Measurements from ENCODE around the gene BCL2L11.

Gene BCL2L11

DNA sequence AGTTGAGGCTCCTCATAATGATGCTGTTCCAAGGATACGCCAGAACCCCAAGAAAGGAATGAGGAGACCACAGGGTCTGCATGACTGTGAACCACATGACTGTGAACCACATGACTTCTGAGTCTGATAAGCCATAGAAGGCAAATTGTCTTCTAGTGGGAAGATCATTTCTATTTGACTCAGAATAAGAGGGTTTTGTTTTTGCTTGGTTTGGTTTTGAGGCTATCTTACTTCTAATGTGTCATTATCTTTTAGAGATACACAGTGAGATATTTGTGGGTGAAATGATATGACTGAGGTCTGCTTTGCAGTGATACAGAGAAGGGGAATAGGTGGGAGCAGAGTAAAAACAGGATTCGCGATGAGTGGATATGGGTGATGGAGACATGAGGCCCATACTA lies 28.9 kb upstream of the BCL2L11 start:
- DNase-seq (ENCODE audit: low read depth in 1 of 2, low spot score in 1 of 2): no peak
- Histone ChIP-seq H3K27ac (replicated peaks) (no peak overlapping the region), H3K4me3 (replicated peaks; ENCODE audit: insufficient read depth, low read length) (no peak overlapping the region), H3K27me3 (ENCODE audit: insufficient read depth, poor library complexity, severe bottlenecking) (no peaks in the 10 kb centered on the region)
- TF ChIP-seq SPI1 (IDR thresholded peaks at IDR 0.05; ENCODE audit: borderline replicate concordance, low read depth) (no peak), POLR2AphosphoS5 (IDR thresholded peaks at IDR 0.05; ENCODE audit: low read depth) (no peak)

DNA sequence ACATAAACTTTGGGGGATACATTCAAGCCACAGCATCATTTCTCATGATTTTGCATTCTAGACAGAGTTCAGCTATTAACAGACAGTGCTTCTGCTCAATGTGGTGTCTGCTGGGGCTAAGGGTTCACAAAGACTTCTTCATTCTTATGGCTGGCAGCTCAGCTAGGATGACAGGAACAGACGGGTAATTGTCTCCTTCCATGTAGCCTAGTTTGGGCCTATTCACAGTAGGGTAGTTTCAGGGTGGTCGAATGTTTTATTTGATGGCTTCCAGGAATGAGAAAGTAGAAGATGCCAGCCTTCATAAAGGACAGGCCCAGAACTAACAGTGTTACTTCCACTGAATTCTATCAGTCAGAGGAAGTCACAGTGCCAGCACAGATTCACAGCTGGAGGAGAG lies 26.0 kb upstream of the BCL2L11 start:
- no peak for DNase-seq (ENCODE audit: low read depth in 1 of 2, low spot score in 1 of 2)
- Histone ChIP-seq H3K27me3 (ENCODE audit: insufficient read depth, poor library complexity, severe bottlenecking) (no peaks in the 10 kb centered on the region), H3K4me3 (replicated peaks; ENCODE audit: insufficient read depth, low read length) (no peak overlapping the region), H3K27ac (replicated peaks) (no peak overlapping the region)
- TF ChIP-seq POLR2AphosphoS5 (IDR thresholded peaks at IDR 0.05; ENCODE audit: low read depth) (no peak), SPI1 (IDR thresholded peaks at IDR 0.05; ENCODE audit: borderline replicate concordance, low read depth) (no peak), GABPA (IDR thresholded peaks at IDR 0.05; ENCODE audit: low read depth) (no peak)
- TF ChIP-seq, protein P1, sequence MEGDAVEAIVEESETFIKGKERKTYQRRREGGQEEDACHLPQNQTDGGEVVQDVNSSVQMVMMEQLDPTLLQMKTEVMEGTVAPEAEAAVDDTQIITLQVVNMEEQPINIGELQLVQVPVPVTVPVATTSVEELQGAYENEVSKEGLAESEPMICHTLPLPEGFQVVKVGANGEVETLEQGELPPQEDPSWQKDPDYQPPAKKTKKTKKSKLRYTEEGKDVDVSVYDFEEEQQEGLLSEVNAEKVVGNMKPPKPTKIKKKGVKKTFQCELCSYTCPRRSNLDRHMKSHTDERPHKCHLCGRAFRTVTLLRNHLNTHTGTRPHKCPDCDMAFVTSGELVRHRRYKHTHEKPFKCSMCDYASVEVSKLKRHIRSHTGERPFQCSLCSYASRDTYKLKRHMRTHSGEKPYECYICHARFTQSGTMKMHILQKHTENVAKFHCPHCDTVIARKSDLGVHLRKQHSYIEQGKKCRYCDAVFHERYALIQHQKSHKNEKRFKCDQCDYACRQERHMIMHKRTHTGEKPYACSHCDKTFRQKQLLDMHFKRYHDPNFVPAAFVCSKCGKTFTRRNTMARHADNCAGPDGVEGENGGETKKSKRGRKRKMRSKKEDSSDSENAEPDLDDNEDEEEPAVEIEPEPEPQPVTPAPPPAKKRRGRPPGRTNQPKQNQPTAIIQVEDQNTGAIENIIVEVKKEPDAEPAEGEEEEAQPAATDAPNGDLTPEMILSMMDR (IDR thresholded peaks at IDR 0.05; ENCODE audit: insufficient read depth, low read length): no peak
- TF ChIP-seq, protein P2, sequence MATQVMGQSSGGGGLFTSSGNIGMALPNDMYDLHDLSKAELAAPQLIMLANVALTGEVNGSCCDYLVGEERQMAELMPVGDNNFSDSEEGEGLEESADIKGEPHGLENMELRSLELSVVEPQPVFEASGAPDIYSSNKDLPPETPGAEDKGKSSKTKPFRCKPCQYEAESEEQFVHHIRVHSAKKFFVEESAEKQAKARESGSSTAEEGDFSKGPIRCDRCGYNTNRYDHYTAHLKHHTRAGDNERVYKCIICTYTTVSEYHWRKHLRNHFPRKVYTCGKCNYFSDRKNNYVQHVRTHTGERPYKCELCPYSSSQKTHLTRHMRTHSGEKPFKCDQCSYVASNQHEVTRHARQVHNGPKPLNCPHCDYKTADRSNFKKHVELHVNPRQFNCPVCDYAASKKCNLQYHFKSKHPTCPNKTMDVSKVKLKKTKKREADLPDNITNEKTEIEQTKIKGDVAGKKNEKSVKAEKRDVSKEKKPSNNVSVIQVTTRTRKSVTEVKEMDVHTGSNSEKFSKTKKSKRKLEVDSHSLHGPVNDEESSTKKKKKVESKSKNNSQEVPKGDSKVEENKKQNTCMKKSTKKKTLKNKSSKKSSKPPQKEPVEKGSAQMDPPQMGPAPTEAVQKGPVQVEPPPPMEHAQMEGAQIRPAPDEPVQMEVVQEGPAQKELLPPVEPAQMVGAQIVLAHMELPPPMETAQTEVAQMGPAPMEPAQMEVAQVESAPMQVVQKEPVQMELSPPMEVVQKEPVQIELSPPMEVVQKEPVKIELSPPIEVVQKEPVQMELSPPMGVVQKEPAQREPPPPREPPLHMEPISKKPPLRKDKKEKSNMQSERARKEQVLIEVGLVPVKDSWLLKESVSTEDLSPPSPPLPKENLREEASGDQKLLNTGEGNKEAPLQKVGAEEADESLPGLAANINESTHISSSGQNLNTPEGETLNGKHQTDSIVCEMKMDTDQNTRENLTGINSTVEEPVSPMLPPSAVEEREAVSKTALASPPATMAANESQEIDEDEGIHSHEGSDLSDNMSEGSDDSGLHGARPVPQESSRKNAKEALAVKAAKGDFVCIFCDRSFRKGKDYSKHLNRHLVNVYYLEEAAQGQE (IDR thresholded peaks at IDR 0.05; ENCODE audit: insufficient replicate concordance, low read depth): no peak

DNA sequence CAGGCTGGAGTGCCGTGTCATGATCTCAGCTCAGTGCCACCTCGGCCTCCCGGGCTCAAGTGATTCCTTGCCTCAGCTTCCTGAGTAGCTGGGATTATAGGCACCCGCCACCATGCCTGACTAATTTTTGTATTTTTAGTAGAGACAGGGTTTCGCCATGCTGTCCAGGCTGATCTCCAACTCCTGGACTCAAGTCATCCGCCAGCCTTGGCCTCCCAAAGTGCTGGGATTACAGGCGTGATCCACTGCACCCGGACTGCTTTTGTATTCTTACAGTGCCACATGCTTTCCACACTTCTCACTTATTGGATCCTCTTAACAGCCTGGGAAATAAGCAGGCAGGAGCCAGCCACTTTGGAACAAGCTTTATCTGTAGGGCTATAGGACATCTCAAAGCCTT lies 25.3 kb upstream of the BCL2L11 start:
- no peaks in the 10 kb centered on the region for H3K27me3 ChIP-seq (ENCODE audit: insufficient read depth, poor library complexity, severe bottlenecking)
- TF ChIP-seq SPI1 (IDR thresholded peaks at IDR 0.05; ENCODE audit: borderline replicate concordance, low read depth) (no peak), POLR2AphosphoS5 (IDR thresholded peaks at IDR 0.05; ENCODE audit: low read depth) (no peak), GABPA (IDR thresholded peaks at IDR 0.05; ENCODE audit: low read depth) (no peak)
- TF ChIP-seq, protein P1 (IDR thresholded peaks at IDR 0.05; ENCODE audit: insufficient read depth, low read length): no peak
- TF ChIP-seq, protein P2 (IDR thresholded peaks at IDR 0.05; ENCODE audit: insufficient replicate concordance, low read depth): no peak
- DNase-seq (ENCODE audit: low read depth in 1 of 2, low spot score in 1 of 2): no peak
- no peak overlapping the region for H3K27ac ChIP-seq (replicated peaks)
- no peak overlapping the region for H3K4me3 ChIP-seq (replicated peaks; ENCODE audit: insufficient read depth, low read length)

DNA sequence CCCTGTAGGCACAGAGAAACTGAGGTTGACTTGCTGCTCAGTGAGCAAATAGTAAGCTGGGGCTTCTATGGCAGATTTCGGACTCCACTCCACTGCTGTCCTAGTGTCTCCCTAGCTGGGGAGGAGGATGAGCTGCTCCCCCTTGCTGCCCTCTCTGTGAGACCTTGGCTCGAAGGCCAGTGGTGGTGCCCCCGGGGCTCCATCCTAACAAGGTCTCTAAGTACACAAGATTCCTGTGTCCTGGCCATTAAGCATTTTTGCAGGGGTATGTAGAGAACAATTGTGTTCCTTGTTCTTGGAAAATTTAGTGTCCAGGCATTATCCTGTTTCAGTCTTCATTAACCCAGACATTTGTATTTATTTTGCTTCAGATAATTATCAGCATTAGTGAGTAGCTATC lies 21.3 kb upstream of the BCL2L11 start:
- H3K27ac ChIP-seq (replicated peaks): no peak overlapping the region
- TF ChIP-seq GABPA (IDR thresholded peaks at IDR 0.05; ENCODE audit: low read depth) (no peak), SPI1 (IDR thresholded peaks at IDR 0.05; ENCODE audit: borderline replicate concordance, low read depth) (no peak), POLR2AphosphoS5 (IDR thresholded peaks at IDR 0.05; ENCODE audit: low read depth) (no peak)
- TF ChIP-seq, protein P1 (IDR thresholded peaks at IDR 0.05; ENCODE audit: insufficient read depth, low read length): no peak
- TF ChIP-seq, protein P2 (IDR thresholded peaks at IDR 0.05; ENCODE audit: insufficient replicate concordance, low read depth): no peak
- DNase-seq (ENCODE audit: low read depth in 1 of 2, low spot score in 1 of 2): no peak
- no peak overlapping the region for H3K4me3 ChIP-seq (replicated peaks; ENCODE audit: insufficient read depth, low read length)
- no peaks in the 10 kb centered on the region for H3K27me3 ChIP-seq (ENCODE audit: insufficient read depth, poor library complexity, severe bottlenecking)

Data from HL-60 (cell line).